Activated T-cell treated with anti-CD3 and anti-CD28 coated beads, Interleukin-2, amount 50 U/mL, for 72 hours (primary cell): ENCODE data around the gene TCF7L1. TPM values are rescaled to one million over a fixed set of nuclear protein-coding genes. Genes with fewer than 3 reads are reported as not detected.

Experiments used
- ATAC-seq, 2 donors: fragments of 150-1000 bp; cut with Tn5 transposase; replicated peaks in 1 of 2; 2 replicates each; pipeline ENCODE4 v1.10.0; 2021; ENCODE audit warnings: moderate library complexity in 2 of 2, mild to moderate bottlenecking in 1 of 2
- DNase-seq, 2 donors: peaks; one replicate each; pipeline ENCODE4 v3.0.0; 2021 to 2022; ENCODE audit warnings: mixed read lengths in 1 of 2
- H3K27ac Mint-ChIP-seq: one replicate; pipeline ENCODE4 v1.8.0; 2022; ENCODE audit warnings: mild to moderate bottlenecking, moderate library complexity, mixed read lengths
- H3K27me3 Mint-ChIP-seq: one replicate; pipeline ENCODE4 v1.8.0; 2022; ENCODE audit warnings: low read depth, mixed read lengths
- H3K36me3 Mint-ChIP-seq, 2 donors: one replicate each; pipeline ENCODE4 v1.8.0; 2022; ENCODE audit warnings: mixed read lengths in 2 of 2, mild to moderate bottlenecking in 1 of 2; ENCODE audit not compliant: insufficient read depth in 2 of 2
- H3K4me1 Mint-ChIP-seq: one replicate; pipeline ENCODE4 v1.8.0; 2022; ENCODE audit warnings: low read depth, mixed read lengths
- H3K4me3 Mint-ChIP-seq, 2 donors: one replicate each; pipeline ENCODE4 v1.8.0; 2022; ENCODE audit warnings: mild to moderate bottlenecking in 2 of 2, mixed read lengths in 2 of 2, moderate library complexity in 2 of 2
- H3K9me3 Mint-ChIP-seq, 2 donors: one replicate each; pipeline ENCODE4 v1.8.0; 2022; ENCODE audit warnings: mixed read lengths in 2 of 2
- total RNA-seq, 2 donors: library from RNA; stranded (reverse); gene quantifications; one replicate each; pipeline ENCODE4 v1.2.3, GENCODE V29; 2022

TCF7L1 gene
- under 1 TPM; 0.07 to 0.16 TPM for total RNA-seq

- Mint-ChIP-seq H3K27ac (no peak within 1 kb of the TSS), H3K9me3 (no peaks in the 10 kb centered on the region), H3K4me1 (peaks cover 8% of the 10 kb centered on the region), H3K4me3 (peak within 1 kb of the TSS; percentile 75 to 82), H3K36me3 (no peaks in the 10 kb centered on the region), H3K27me3 (peaks cover 67% of the 10 kb centered on the region)
- ATAC-seq (peak; percentile 84 to 86), DNase-seq (peak; percentile 56 to 67)
Measured at GRCh38 chr2:85132834-85133637, at the start of gene TCF7L1. Gene TCF7L1 (plus strand): TSS chr2:85133392. CDS start chr2:85133685, 293 bp downstream.

GRCh38 chr2:85085563-85085962 is 47.6 kb upstream of the TCF7L1 start:
- H3K27ac Mint-ChIP-seq: no peak overlapping the region
- peaks cover 4 to 6% of the 10 kb centered on the region in 2 donors for H3K9me3 Mint-ChIP-seq
- peaks cover 0 to 5% of the 10 kb centered on the region in 2 donors for H3K36me3 Mint-ChIP-seq
- DNase-seq: no peak
- ATAC-seq: peak; percentile 80 to 88
- H3K4me1 Mint-ChIP-seq: no peaks in the 10 kb centered on the region
- H3K27me3 Mint-ChIP-seq: peaks cover 26% of the 10 kb centered on the region
- no peak overlapping the region for H3K4me3 Mint-ChIP-seq

GRCh38 chr2:85087541-85087940 is 45.7 kb upstream of the TCF7L1 start:
- no peak for DNase-seq
- H3K9me3 Mint-ChIP-seq: peaks cover 2% of the 10 kb centered on the region in 2 donors
- no peaks in the 10 kb centered on the region for H3K36me3 Mint-ChIP-seq
- ATAC-seq: no peak
- no peak overlapping the region for H3K27ac Mint-ChIP-seq
- no peak overlapping the region for H3K4me3 Mint-ChIP-seq
- no peaks in the 10 kb centered on the region for H3K4me1 Mint-ChIP-seq
- peaks cover 20% of the 10 kb centered on the region for H3K27me3 Mint-ChIP-seq

- no peaks in the 10 kb centered on the region for H3K9me3 Mint-ChIP-seq
- no peak for DNase-seq
- no peak overlapping the region for H3K4me3 Mint-ChIP-seq
- H3K27ac Mint-ChIP-seq: no peak overlapping the region
- ATAC-seq: no peak
- no peaks in the 10 kb centered on the region for H3K4me1 Mint-ChIP-seq
- no peaks in the 10 kb centered on the region for H3K36me3 Mint-ChIP-seq
- H3K27me3 Mint-ChIP-seq: peaks cover 8% of the 10 kb centered on the region
Measured at GRCh38 chr2:85088921-85089320, 44.3 kb upstream of the TCF7L1 start.

GRCh38 chr2:85089585-85089984 is 43.6 kb upstream of the TCF7L1 start:
- H3K9me3 Mint-ChIP-seq: no peaks in the 10 kb centered on the region
- no peaks in the 10 kb centered on the region for H3K36me3 Mint-ChIP-seq
- peaks cover under 1% of the 10 kb centered on the region for H3K27me3 Mint-ChIP-seq
- ATAC-seq (no peak), DNase-seq (no peak)
- no peaks in the 10 kb centered on the region for H3K4me1 Mint-ChIP-seq
- H3K4me3 Mint-ChIP-seq: no peak overlapping the region
- no peak overlapping the region for H3K27ac Mint-ChIP-seq

- ATAC-seq (no peak), DNase-seq (no peak)
- H3K27ac Mint-ChIP-seq: no peak overlapping the region
- no peaks in the 10 kb centered on the region for H3K9me3 Mint-ChIP-seq
- no peaks in the 10 kb centered on the region for H3K27me3 Mint-ChIP-seq
- no peaks in the 10 kb centered on the region for H3K4me1 Mint-ChIP-seq
- H3K36me3 Mint-ChIP-seq: no peaks in the 10 kb centered on the region
- H3K4me3 Mint-ChIP-seq: no peak overlapping the region
Measured at GRCh38 chr2:85091838-85092237, 41.4 kb upstream of the TCF7L1 start.

GRCh38 chr2:85095094-85095493 is 38.1 kb upstream of the TCF7L1 start:
- H3K27me3 Mint-ChIP-seq: no peaks in the 10 kb centered on the region
- no peaks in the 10 kb centered on the region for H3K4me1 Mint-ChIP-seq
- no peak for ATAC-seq
- no peaks in the 10 kb centered on the region for H3K36me3 Mint-ChIP-seq
- no peaks in the 10 kb centered on the region for H3K9me3 Mint-ChIP-seq
- H3K27ac Mint-ChIP-seq: no peak overlapping the region
- no peak overlapping the region for H3K4me3 Mint-ChIP-seq
- DNase-seq: no peak

GRCh38 chr2:85096616-85097015 is 36.6 kb upstream of the TCF7L1 start:
- Mint-ChIP-seq H3K4me1 (no peaks in the 10 kb centered on the region), H3K9me3 (no peaks in the 10 kb centered on the region), H3K27ac (no peak overlapping the region), H3K36me3 (no peaks in the 10 kb centered on the region), H3K27me3 (no peaks in the 10 kb centered on the region), H3K4me3 (no peak overlapping the region)
- DNase-seq (no peak), ATAC-seq (no peak)

GRCh38 chr2:85104228-85104627 is 29.0 kb upstream of the TCF7L1 start:
- Mint-ChIP-seq H3K4me1 (no peaks in the 10 kb centered on the region), H3K27me3 (no peaks in the 10 kb centered on the region), H3K4me3 (no peak overlapping the region), H3K9me3 (no peaks in the 10 kb centered on the region), H3K27ac (no peak overlapping the region), H3K36me3 (no peaks in the 10 kb centered on the region)
- ATAC-seq: no peak
- no peak for DNase-seq

- Mint-ChIP-seq H3K27ac (no peak overlapping the region), H3K36me3 (no peaks in the 10 kb centered on the region), H3K9me3 (no peaks in the 10 kb centered on the region), H3K4me3 (no peak overlapping the region), H3K27me3 (no peaks in the 10 kb centered on the region), H3K4me1 (no peaks in the 10 kb centered on the region)
- ATAC-seq: no peak
- no peak for DNase-seq
Measured at GRCh38 chr2:85106489-85107180, 26.6 kb upstream of the TCF7L1 start.

- H3K9me3 Mint-ChIP-seq: no peaks in the 10 kb centered on the region
- no peak overlapping the region for H3K4me3 Mint-ChIP-seq
- no peaks in the 10 kb centered on the region for H3K4me1 Mint-ChIP-seq
Measured at GRCh38 chr2:85110991-85111560, 22.1 kb upstream of the TCF7L1 start.

GRCh38 chr2:85111819-85112281 is 21.3 kb upstream of the TCF7L1 start:
- H3K4me1 Mint-ChIP-seq: no peaks in the 10 kb centered on the region
- no peak overlapping the region for H3K4me3 Mint-ChIP-seq
- H3K27me3 Mint-ChIP-seq: no peaks in the 10 kb centered on the region
- H3K36me3 Mint-ChIP-seq: no peaks in the 10 kb centered on the region
- ATAC-seq (no peak), DNase-seq (no peak)
- no peak overlapping the region for H3K27ac Mint-ChIP-seq
- no peaks in the 10 kb centered on the region for H3K9me3 Mint-ChIP-seq

More at GRCh38 chr2:85110991-85111560, 22.1 kb upstream of the TCF7L1 start:
- DNase-seq (no peak), ATAC-seq (no peak)
- no peaks in the 10 kb centered on the region for H3K36me3 Mint-ChIP-seq
- no peak overlapping the region for H3K27ac Mint-ChIP-seq
- no peaks in the 10 kb centered on the region for H3K27me3 Mint-ChIP-seq

- no peak overlapping the region for H3K27ac Mint-ChIP-seq
- H3K4me3 Mint-ChIP-seq: no peak overlapping the region
- H3K9me3 Mint-ChIP-seq: no peaks in the 10 kb centered on the region
- DNase-seq (no peak), ATAC-seq (no peak)
- H3K27me3 Mint-ChIP-seq: no peaks in the 10 kb centered on the region
- no peaks in the 10 kb centered on the region for H3K4me1 Mint-ChIP-seq
- no peaks in the 10 kb centered on the region for H3K36me3 Mint-ChIP-seq
Measured at GRCh38 chr2:85112906-85113625, 20.1 kb upstream of the TCF7L1 start.
